WTC11 (cell line): ENCODE measurements around the gene OTUD1.

ENCODE experiments used
- ESRRA ChIP-seq: sonication (generic); formaldehyde crosslinking; IDR thresholded peaks from 2 replicates; pipeline ENCODE4 v1.8.1; 2022; ENCODE audit warnings: mild to moderate bottlenecking, missing genetic modification reagents, borderline replicate concordance
- MLX ChIP-seq: sonication (generic); formaldehyde crosslinking; IDR thresholded peaks from 2 replicates; pipeline ENCODE4 v1.8.1; 2023; ENCODE audit warnings: mild to moderate bottlenecking, missing genetic modification reagents, moderate library complexity
- MYBL2 ChIP-seq: sonication (generic); formaldehyde crosslinking; IDR thresholded peaks from 2 replicates; pipeline ENCODE4 v1.8.1; 2023; ENCODE audit warnings: mild to moderate bottlenecking, moderate library complexity, missing genetic modification reagents
- NR2C2 ChIP-seq: sonication (generic); formaldehyde crosslinking; IDR thresholded peaks from 2 replicates; pipeline ENCODE4 v1.8.0; 2022; ENCODE audit warnings: mild to moderate bottlenecking, missing genetic modification reagents
- RELA ChIP-seq: sonication (generic); formaldehyde crosslinking; IDR thresholded peaks from 2 replicates; pipeline ENCODE4 v1.8.1; 2022; ENCODE audit warnings: missing genetic modification reagents, mild to moderate bottlenecking, borderline replicate concordance
- TCF7 ChIP-seq: sonication (generic); formaldehyde crosslinking; IDR thresholded peaks from 2 replicates; pipeline ENCODE4 v1.8.0; 2022; ENCODE audit warnings: mild to moderate bottlenecking, low read depth, missing genetic modification reagents, moderate library complexity
- TF ChIP-seq, protein P1 (sequence below): fragments of 200-600 bp; IDR thresholded peaks from 2 replicates; pipeline ENCODE4 v1.8.0; 2022; ENCODE audit warnings: antibody characterized with exemption
- TF ChIP-seq, protein P2 (sequence below): sonication (generic); formaldehyde crosslinking; IDR thresholded peaks from 2 replicates; pipeline ENCODE4 v1.8.1; 2023; ENCODE audit warnings: mild to moderate bottlenecking, missing genetic modification reagents, borderline replicate concordance

- TF ChIP-seq ESRRA (CRISPR knock-in tag), result no peak
- TF ChIP-seq MYBL2 (CRISPR knock-in tag), result no peak
- TF ChIP-seq RELA, result no peak
- TF ChIP-seq, protein P1, sequence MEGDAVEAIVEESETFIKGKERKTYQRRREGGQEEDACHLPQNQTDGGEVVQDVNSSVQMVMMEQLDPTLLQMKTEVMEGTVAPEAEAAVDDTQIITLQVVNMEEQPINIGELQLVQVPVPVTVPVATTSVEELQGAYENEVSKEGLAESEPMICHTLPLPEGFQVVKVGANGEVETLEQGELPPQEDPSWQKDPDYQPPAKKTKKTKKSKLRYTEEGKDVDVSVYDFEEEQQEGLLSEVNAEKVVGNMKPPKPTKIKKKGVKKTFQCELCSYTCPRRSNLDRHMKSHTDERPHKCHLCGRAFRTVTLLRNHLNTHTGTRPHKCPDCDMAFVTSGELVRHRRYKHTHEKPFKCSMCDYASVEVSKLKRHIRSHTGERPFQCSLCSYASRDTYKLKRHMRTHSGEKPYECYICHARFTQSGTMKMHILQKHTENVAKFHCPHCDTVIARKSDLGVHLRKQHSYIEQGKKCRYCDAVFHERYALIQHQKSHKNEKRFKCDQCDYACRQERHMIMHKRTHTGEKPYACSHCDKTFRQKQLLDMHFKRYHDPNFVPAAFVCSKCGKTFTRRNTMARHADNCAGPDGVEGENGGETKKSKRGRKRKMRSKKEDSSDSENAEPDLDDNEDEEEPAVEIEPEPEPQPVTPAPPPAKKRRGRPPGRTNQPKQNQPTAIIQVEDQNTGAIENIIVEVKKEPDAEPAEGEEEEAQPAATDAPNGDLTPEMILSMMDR, result no peak
- no peak for TF ChIP-seq TCF7 (CRISPR knock-in tag)
- TF ChIP-seq MLX, result no peak
- TF ChIP-seq, protein P2, sequence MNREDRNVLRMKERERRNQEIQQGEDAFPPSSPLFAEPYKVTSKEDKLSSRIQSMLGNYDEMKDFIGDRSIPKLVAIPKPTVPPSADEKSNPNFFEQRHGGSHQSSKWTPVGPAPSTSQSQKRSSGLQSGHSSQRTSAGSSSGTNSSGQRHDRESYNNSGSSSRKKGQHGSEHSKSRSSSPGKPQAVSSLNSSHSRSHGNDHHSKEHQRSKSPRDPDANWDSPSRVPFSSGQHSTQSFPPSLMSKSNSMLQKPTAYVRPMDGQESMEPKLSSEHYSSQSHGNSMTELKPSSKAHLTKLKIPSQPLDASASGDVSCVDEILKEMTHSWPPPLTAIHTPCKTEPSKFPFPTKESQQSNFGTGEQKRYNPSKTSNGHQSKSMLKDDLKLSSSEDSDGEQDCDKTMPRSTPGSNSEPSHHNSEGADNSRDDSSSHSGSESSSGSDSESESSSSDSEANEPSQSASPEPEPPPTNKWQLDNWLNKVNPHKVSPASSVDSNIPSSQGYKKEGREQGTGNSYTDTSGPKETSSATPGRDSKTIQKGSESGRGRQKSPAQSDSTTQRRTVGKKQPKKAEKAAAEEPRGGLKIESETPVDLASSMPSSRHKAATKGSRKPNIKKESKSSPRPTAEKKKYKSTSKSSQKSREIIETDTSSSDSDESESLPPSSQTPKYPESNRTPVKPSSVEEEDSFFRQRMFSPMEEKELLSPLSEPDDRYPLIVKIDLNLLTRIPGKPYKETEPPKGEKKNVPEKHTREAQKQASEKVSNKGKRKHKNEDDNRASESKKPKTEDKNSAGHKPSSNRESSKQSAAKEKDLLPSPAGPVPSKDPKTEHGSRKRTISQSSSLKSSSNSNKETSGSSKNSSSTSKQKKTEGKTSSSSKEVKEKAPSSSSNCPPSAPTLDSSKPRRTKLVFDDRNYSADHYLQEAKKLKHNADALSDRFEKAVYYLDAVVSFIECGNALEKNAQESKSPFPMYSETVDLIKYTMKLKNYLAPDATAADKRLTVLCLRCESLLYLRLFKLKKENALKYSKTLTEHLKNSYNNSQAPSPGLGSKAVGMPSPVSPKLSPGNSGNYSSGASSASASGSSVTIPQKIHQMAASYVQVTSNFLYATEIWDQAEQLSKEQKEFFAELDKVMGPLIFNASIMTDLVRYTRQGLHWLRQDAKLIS, result no peak
- TF ChIP-seq NR2C2 (CRISPR knock-in tag), result no peak
These were observed 35.2 kb downstream of the OTUD1 start for GRCh38 chr10:23474081-23474480.
